Measurements from ENCODE around the gene PARP11. TPM values are rescaled to one million over a fixed set of nuclear protein-coding genes. Genes with fewer than 3 reads are reported as not detected.

Gene PARP11
- total RNA-seq, 4 donors from 2014 or later: 4.3 to 10.7 (median 5.7) TPM

DNA sequence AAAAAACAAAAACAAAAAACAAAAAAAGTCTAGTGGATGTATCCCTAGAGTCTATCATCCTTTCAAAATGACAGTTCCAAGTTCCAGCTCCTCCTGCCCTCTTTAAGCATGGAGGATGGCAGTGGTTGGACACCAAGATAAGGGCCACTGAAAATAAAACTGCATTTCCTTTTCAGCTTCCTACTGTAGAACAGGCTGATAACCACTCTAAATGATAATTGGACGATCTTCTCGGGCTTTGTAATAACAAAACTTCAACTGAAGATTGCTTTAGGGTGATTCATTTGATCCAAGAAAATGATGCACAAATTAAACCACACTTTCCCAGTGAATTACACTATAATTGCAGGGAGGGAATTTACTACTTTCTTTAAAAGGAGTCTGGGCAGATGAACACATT is 78.1 kb downstream of the PARP11 start:
- DNase-seq (ENCODE audit: low spot score in 2 of 2): no peak
- no peak overlapping the region for H3K27ac ChIP-seq
- 53 to 58% methylated on average over 2 of the region's 2 CpGs for WGBS, 2 donors

DNA sequence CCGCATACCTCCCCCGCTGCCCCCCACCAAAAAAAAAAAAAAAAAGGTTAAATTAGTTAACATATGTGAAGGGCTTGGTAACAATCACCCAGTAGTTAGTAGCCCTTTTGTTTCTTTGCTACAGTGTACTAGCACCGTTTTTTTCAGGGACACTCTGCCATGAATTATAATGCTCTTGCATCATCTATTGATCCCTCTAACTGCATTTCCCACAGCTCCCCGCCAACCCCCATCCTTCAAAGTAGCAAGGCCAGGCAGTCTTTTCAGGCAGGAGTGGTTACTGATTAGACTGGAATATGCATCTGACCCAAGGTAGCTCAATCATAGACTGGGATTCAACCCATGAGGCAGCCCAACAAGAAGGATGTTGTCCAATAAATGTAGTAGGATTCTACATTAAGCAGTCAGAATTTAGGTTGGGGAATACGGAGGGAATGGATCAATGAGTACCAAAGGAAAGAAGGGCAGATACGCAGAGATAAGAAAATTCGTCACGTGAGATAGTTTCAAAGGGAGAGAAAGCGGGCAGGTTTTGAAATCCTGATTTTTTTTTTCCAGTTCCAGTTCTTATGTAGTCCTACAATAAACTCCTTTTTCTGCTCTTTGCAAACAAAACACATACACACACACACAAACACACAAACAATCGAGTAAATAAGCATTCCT is 80.4 kb downstream of the PARP11 start:
- H3K9me3 ChIP-seq: no peaks in the 10 kb centered on the region
- no peak for DNase-seq (ENCODE audit: low spot score in 2 of 2)
- peaks cover 0 to 15% (median 0%) of the 10 kb centered on the region in 3 donors for H3K36me3 ChIP-seq
- H3K4me3 ChIP-seq: no peak overlapping the region
- TF ChIP-seq POLR2A (IDR thresholded peaks at IDR 0.05) (no peak), EP300 (IDR thresholded peaks at IDR 0.05) (no peak)
- TF ChIP-seq, protein P1, sequence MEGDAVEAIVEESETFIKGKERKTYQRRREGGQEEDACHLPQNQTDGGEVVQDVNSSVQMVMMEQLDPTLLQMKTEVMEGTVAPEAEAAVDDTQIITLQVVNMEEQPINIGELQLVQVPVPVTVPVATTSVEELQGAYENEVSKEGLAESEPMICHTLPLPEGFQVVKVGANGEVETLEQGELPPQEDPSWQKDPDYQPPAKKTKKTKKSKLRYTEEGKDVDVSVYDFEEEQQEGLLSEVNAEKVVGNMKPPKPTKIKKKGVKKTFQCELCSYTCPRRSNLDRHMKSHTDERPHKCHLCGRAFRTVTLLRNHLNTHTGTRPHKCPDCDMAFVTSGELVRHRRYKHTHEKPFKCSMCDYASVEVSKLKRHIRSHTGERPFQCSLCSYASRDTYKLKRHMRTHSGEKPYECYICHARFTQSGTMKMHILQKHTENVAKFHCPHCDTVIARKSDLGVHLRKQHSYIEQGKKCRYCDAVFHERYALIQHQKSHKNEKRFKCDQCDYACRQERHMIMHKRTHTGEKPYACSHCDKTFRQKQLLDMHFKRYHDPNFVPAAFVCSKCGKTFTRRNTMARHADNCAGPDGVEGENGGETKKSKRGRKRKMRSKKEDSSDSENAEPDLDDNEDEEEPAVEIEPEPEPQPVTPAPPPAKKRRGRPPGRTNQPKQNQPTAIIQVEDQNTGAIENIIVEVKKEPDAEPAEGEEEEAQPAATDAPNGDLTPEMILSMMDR (IDR thresholded peaks at IDR 0.05): no peak
- no peak overlapping the region for H3K27ac ChIP-seq
- no peaks in the 10 kb centered on the region for H3K27me3 ChIP-seq
- H3K4me1 ChIP-seq: no peaks in the 10 kb centered on the region
- 92 to 93% methylated on average over 10 of the region's 10 CpGs for WGBS, 2 donors

More for the DNA sequence above, 78.1 kb downstream of the PARP11 start:
- Histone ChIP-seq H3K27me3 (no peaks in the 10 kb centered on the region), H3K36me3 (peaks cover 0 to 19% (median 0%) of the 10 kb centered on the region in 3 donors), H3K4me3 (no peak overlapping the region), H3K4me1 (no peaks in the 10 kb centered on the region), H3K9me3 (no peaks in the 10 kb centered on the region)
- TF ChIP-seq, protein P1 (IDR thresholded peaks at IDR 0.05): no peak
- TF ChIP-seq EP300 (IDR thresholded peaks at IDR 0.05): no peak
- no peak for TF ChIP-seq POLR2A (IDR thresholded peaks at IDR 0.05)

DNA sequence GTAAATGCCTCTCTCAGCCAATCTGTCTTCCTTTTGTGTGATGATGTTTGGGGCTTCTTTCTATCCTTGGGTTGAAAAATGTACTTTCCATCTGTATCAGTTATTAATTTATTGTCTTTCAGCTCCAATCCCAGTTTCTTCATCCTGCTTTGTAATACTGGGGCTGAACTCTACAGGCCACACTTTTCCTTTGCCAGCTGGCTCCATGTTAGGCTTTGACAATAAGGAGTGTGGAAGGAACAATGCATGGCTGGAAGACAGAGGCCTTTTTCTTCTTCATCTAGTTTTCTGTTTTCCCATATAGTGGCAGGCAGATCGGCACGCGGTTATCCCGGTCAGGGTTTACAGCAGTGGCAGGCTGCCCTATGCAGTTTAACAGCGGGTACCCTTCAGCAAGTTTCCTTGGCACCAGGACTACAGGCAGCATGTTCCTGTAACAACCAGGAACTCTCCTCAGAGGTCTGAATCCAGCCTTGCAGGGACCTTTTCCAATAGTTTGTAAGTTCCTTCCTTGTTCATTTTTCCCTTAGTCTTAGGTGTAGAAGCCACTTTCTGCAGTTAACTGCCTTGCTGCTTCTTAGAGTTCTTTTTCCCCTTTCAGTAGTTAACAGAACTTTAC is 81.8 kb downstream of the PARP11 start:
- DNase-seq (ENCODE audit: low spot score in 2 of 2): no peak
- 35 to 64% methylated on average over 5 of the region's 5 CpGs for WGBS, 2 donors

DNA sequence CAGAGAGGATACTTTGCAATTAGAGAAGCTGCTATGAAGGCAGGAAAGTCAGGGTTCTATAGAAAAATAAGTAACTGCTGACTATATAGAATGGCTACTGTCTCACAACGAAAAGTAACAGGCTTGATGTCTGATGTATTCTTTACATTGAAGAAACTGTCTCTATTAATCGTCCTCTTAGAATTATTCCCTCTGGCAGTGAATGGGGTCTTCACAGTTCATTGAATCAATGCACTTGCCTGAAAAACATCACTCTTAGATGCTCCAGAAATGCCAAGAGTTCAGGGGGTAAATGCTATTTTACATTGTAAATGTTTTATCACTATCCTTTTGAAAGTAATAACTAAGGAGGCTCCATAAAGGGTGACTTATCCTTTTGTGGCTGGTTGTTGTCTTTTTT is 82.6 kb downstream of the PARP11 start:
- H3K27ac ChIP-seq: no peak overlapping the region
- no peaks in the 10 kb centered on the region for H3K9me3 ChIP-seq
- WGBS, 2 donors: 38 to 43% methylated on average over 2 of the region's 2 CpGs
- no peaks in the 10 kb centered on the region for H3K4me1 ChIP-seq
- H3K4me3 ChIP-seq: no peak overlapping the region
- H3K27me3 ChIP-seq: no peaks in the 10 kb centered on the region
- peaks cover 0 to 10% (median 0%) of the 10 kb centered on the region in 3 donors for H3K36me3 ChIP-seq
- no peak for DNase-seq (ENCODE audit: low spot score in 2 of 2)
- no peak for TF ChIP-seq POLR2A (IDR thresholded peaks at IDR 0.05)
- no peak for TF ChIP-seq EP300 (IDR thresholded peaks at IDR 0.05)
- TF ChIP-seq, protein P1 (IDR thresholded peaks at IDR 0.05): no peak

More for the DNA sequence above, 81.8 kb downstream of the PARP11 start:
- Histone ChIP-seq H3K27ac (no peak overlapping the region), H3K36me3 (peaks cover 0 to 10% (median 0%) of the 10 kb centered on the region in 3 donors), H3K27me3 (no peaks in the 10 kb centered on the region), H3K4me1 (no peaks in the 10 kb centered on the region), H3K4me3 (no peak overlapping the region), H3K9me3 (no peaks in the 10 kb centered on the region)
- TF ChIP-seq EP300 (IDR thresholded peaks at IDR 0.05) (no peak), POLR2A (IDR thresholded peaks at IDR 0.05) (no peak)
- TF ChIP-seq, protein P1 (IDR thresholded peaks at IDR 0.05): no peak

DNA sequence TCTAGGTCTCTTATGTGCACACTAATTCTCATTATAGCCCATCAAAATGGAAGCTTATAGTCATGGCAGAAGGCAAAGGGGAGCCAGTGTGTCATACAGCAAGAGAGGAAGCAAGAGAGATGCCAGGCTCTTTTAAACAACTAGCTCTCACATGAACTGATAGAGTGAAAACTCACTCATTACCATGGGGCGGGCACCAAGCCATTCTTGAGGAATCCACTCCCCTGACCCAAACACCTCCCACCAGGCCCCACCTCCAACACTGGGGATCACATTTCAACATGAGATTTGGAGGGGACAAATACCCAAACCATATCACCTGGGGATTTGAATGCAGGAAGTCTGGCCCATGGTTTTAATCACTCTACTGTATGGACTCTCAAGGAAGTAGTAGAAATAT is 83.4 kb downstream of the PARP11 start:
- WGBS, 2 donors: 73 to 79% methylated on average over 1 of the region's 1 CpG
- H3K4me3 ChIP-seq: no peak overlapping the region
- no peaks in the 10 kb centered on the region for H3K27me3 ChIP-seq
- DNase-seq (ENCODE audit: low spot score in 2 of 2): no peak
- peaks cover 0 to 10% (median 0%) of the 10 kb centered on the region in 3 donors for H3K36me3 ChIP-seq
- H3K27ac ChIP-seq: no peak overlapping the region
- no peaks in the 10 kb centered on the region for H3K4me1 ChIP-seq
- no peak for TF ChIP-seq EP300 (IDR thresholded peaks at IDR 0.05)
- TF ChIP-seq POLR2A (IDR thresholded peaks at IDR 0.05): no peak
- TF ChIP-seq, protein P1 (IDR thresholded peaks at IDR 0.05): no peak
- H3K9me3 ChIP-seq: no peaks in the 10 kb centered on the region
